Hepatocyte (in vitro differentiated cells): ENCODE data around the gene GYS1. TPM values are rescaled to one million over a fixed set of nuclear protein-coding genes. Genes with fewer than 3 reads are reported as not detected.

Experiments used
- microRNA-seq: library from miRNA; unstranded; fragments of <30 nt; microRNA quantifications from one replicate; pipeline ENCODE4, GENCODE V29; 2017
- polyA plus RNA-seq: library from polyadenylated mRNA; unstranded; fragments of >200 nt; fragmentation: Nextera tagmentation; extraction: Ambion mirVana; gene quantifications from 2 replicates; pipeline ENCODE4 v1.2.1, GENCODE V29; 2016
- small RNA-seq: library from RNA; depleted of rRNA; stranded (forward); fragments of <200 nt; gene quantifications from one replicate; pipeline ENCODE3, GENCODE V24; 2014
- total RNA-seq: library from RNA; depleted of rRNA; stranded (reverse); fragments of >200 nt; gene quantifications from 2 replicates; pipeline ENCODE4 v1.2.3, GENCODE V29; 2014

The GYS1 gene
- total and polyA plus RNA-seq, 2 experiments from 2014 or later = 37.4 to 45.9 TPM

Small RNA genes within 50 kb of the gene (microRNA-seq; reads per million reads assigned to microRNA genes)
- gene MIR6798 = 1.3 reads per million

Small RNA genes within 50 kb of the gene (small RNA-seq; reads per million reads assigned to genes)
- gene AC026803.1 = not detected
- 0.16 reads per million for gene MIR6798

Other genes with a start within 250 kb of the GYS1 start
- gene IZUMO1, start 246.4 kb downstream of the GYS1 start, total RNA-seq = 0.40 and 0.57 TPM in 2 replicates
- 0.52 and 1.3 TPM in 2 replicates for gene IZUMO1, start 246.4 kb downstream of the GYS1 start, polyA plus RNA-seq
- gene FUT1, start 240.7 kb downstream of the GYS1 start, total RNA-seq = 2.4 TPM in 2 replicates
- gene FUT1, start 240.7 kb downstream of the GYS1 start, polyA plus RNA-seq = 4.3 and 5.2 TPM in 2 replicates
- not detected in 2 replicates for gene FGF21, start 237.8 kb downstream of the GYS1 start, total RNA-seq
- not detected in 2 replicates for gene FGF21, start 237.8 kb downstream of the GYS1 start, polyA plus RNA-seq
- 39.6 and 44.2 TPM in 2 replicates for gene BCAT2, start 182.3 kb downstream of the GYS1 start, total RNA-seq
- 84.6 and 122 TPM in 2 replicates for gene BCAT2, start 182.3 kb downstream of the GYS1 start, polyA plus RNA-seq
- 64.1 and 67.6 TPM in 2 replicates for gene HSD17B14, start 156.8 kb downstream of the GYS1 start, total RNA-seq
- gene HSD17B14, start 156.8 kb downstream of the GYS1 start, polyA plus RNA-seq = 91.9 and 107 TPM in 2 replicates
- gene PLEKHA4, start 124.7 kb downstream of the GYS1 start, total RNA-seq = 7.3 and 8.3 TPM in 2 replicates
- gene PLEKHA4, start 124.7 kb downstream of the GYS1 start, polyA plus RNA-seq = 15.1 and 25.8 TPM in 2 replicates
- gene PPP1R15A, start 120.9 kb downstream of the GYS1 start, total RNA-seq = 67.1 and 83.1 TPM in 2 replicates
- gene PPP1R15A, start 120.9 kb downstream of the GYS1 start, polyA plus RNA-seq = 172 and 218 TPM in 2 replicates
- gene TULP2, start 94.6 kb downstream of the GYS1 start, total RNA-seq = not detected in 2 replicates
- not detected in 2 replicates for gene TULP2, start 94.6 kb downstream of the GYS1 start, polyA plus RNA-seq
- 233 and 283 TPM in 2 replicates for gene NUCB1, start 93.0 kb downstream of the GYS1 start, total RNA-seq
- gene NUCB1, start 93.0 kb downstream of the GYS1 start, polyA plus RNA-seq = 332 and 339 TPM in 2 replicates
- 0.72 and 3.7 TPM in 2 replicates for gene DHDH, start 59.6 kb downstream of the GYS1 start, total RNA-seq
- 1.5 and 2.9 TPM in 2 replicates for gene DHDH, start 59.6 kb downstream of the GYS1 start, polyA plus RNA-seq
- gene BAX, start 38.4 kb downstream of the GYS1 start, total RNA-seq = 76.4 and 77.3 TPM in 2 replicates
- gene BAX, start 38.4 kb downstream of the GYS1 start, polyA plus RNA-seq = 106 and 116 TPM in 2 replicates
- 8,878 and 9,969 TPM in 2 replicates for gene FTL, start 28.0 kb downstream of the GYS1 start, total RNA-seq
- 13,723 and 15,987 TPM in 2 replicates for gene FTL, start 28.0 kb downstream of the GYS1 start, polyA plus RNA-seq
- gene RUVBL2, start 578 bp upstream of the GYS1 start, total RNA-seq = 62.9 and 72.1 TPM in 2 replicates
- 79.6 and 84.9 TPM in 2 replicates for gene RUVBL2, start 578 bp upstream of the GYS1 start, polyA plus RNA-seq
- not detected in 2 replicates for gene LHB, start 23.8 kb upstream of the GYS1 start, total RNA-seq
- not detected in 2 replicates for gene LHB, start 23.8 kb upstream of the GYS1 start, polyA plus RNA-seq
- gene CGB3, start 31.0 kb upstream of the GYS1 start, total RNA-seq = 1.1 TPM in 1 of 2 replicates, not detected in the other
- gene CGB3, start 31.0 kb upstream of the GYS1 start, polyA plus RNA-seq = not detected in 2 replicates
- gene CGB2, start 38.6 kb upstream of the GYS1 start, total RNA-seq = not detected in 2 replicates
- not detected in 2 replicates for gene CGB2, start 38.6 kb upstream of the GYS1 start, polyA plus RNA-seq
- not detected in 2 replicates for gene CGB1, start 43.6 kb upstream of the GYS1 start, total RNA-seq
- gene CGB1, start 43.6 kb upstream of the GYS1 start, polyA plus RNA-seq = 0.52 TPM in 1 of 2 replicates, not detected in the other
- 1.5 and 1.9 TPM in 2 replicates for gene CGB5, start 50.5 kb upstream of the GYS1 start, total RNA-seq
- gene CGB5, start 50.5 kb upstream of the GYS1 start, polyA plus RNA-seq = 0.22 and 1.2 TPM in 2 replicates
- 0.50 TPM in 1 of 2 replicates, not detected in the other for gene CGB8, start 55.8 kb upstream of the GYS1 start, total RNA-seq
- 0.53 TPM in 1 of 2 replicates, not detected in the other for gene CGB8, start 55.8 kb upstream of the GYS1 start, polyA plus RNA-seq
- 0.76 TPM in 1 of 2 replicates, not detected in the other for gene CGB7, start 64.4 kb upstream of the GYS1 start, total RNA-seq
- gene CGB7, start 64.4 kb upstream of the GYS1 start, polyA plus RNA-seq = 1.6 and 4.1 TPM in 2 replicates
- 2.9 and 3.4 TPM in 2 replicates for gene NTF4, start 71.5 kb upstream of the GYS1 start, total RNA-seq
- gene NTF4, start 71.5 kb upstream of the GYS1 start, polyA plus RNA-seq = 6.9 and 11.5 TPM in 2 replicates
- gene KCNA7, start 79.4 kb upstream of the GYS1 start, total RNA-seq = not detected in 2 replicates
- gene KCNA7, start 79.4 kb upstream of the GYS1 start, polyA plus RNA-seq = not detected in 2 replicates
- gene SNRNP70, start 92.1 kb upstream of the GYS1 start, total RNA-seq = 164 and 190 TPM in 2 replicates
- gene SNRNP70, start 92.1 kb upstream of the GYS1 start, polyA plus RNA-seq = 248 and 294 TPM in 2 replicates
- 7.1 and 8.7 TPM in 2 replicates for gene LIN7B, start 121.1 kb upstream of the GYS1 start, total RNA-seq
- 18.0 and 20.6 TPM in 2 replicates for gene LIN7B, start 121.1 kb upstream of the GYS1 start, polyA plus RNA-seq
- gene C19orf73, start 125.8 kb upstream of the GYS1 start, total RNA-seq = 1.9 TPM in 1 of 2 replicates, not detected in the other
- 2.6 and 2.7 TPM in 2 replicates for gene C19orf73, start 125.8 kb upstream of the GYS1 start, polyA plus RNA-seq
- gene PPFIA3, start 126.2 kb upstream of the GYS1 start, total RNA-seq = 4.4 and 11.3 TPM in 2 replicates
- gene PPFIA3, start 126.2 kb upstream of the GYS1 start, polyA plus RNA-seq = 8.2 and 11.4 TPM in 2 replicates
- gene HRC, start 162.1 kb upstream of the GYS1 start, total RNA-seq = 0.44 and 0.50 TPM in 2 replicates
- 0.33 and 0.48 TPM in 2 replicates for gene HRC, start 162.1 kb upstream of the GYS1 start, polyA plus RNA-seq
- 6.6 and 7.0 TPM in 2 replicates for gene TRPM4, start 164.5 kb upstream of the GYS1 start, total RNA-seq
- 20.5 and 23.2 TPM in 2 replicates for gene TRPM4, start 164.5 kb upstream of the GYS1 start, polyA plus RNA-seq